Endothelial cell of umbilical vein (primary cell): Measurements from ENCODE around the gene RLN3.

ENCODE experiments used
- EZH2 ChIP-seq: IDR thresholded peaks from 2 replicates; pipeline ENCODE4 v1.6.1; 2012; ENCODE audit warnings: borderline replicate concordance, low read depth, mild to moderate bottlenecking, moderate library complexity, low read length, inconsistent platforms; ENCODE audit not compliant: severe bottlenecking
- MYC ChIP-seq: IDR thresholded peaks from one replicate; pipeline ENCODE4 v1.6.1; 2011; ENCODE audit warnings: mild to moderate bottlenecking, low read depth, low read length
- POLR2AphosphoS5 ChIP-seq: IDR thresholded peaks from 2 replicates; pipeline ENCODE4 v1.6.1; 2012; ENCODE audit warnings: low read depth, mild to moderate bottlenecking, control low read depth, low read length, moderate library complexity; ENCODE audit not compliant: insufficient read depth
- TF ChIP-seq, protein P1 (sequence below), 2 donors: IDR thresholded peaks; 1 replicate in 1 of 2; 2 replicates in 1 of 2; pipeline ENCODE4 v1.5.1; 2011; ENCODE audit warnings: low read length in 2 of 2, mild to moderate bottlenecking in 2 of 2, moderate library complexity in 2 of 2, control low read depth in 1 of 2, inconsistent platforms in 1 of 2, low read depth in 1 of 2; ENCODE audit not compliant: insufficient read depth in 1 of 2; ENCODE audit errors: extremely low read depth in 1 of 2

DNA sequence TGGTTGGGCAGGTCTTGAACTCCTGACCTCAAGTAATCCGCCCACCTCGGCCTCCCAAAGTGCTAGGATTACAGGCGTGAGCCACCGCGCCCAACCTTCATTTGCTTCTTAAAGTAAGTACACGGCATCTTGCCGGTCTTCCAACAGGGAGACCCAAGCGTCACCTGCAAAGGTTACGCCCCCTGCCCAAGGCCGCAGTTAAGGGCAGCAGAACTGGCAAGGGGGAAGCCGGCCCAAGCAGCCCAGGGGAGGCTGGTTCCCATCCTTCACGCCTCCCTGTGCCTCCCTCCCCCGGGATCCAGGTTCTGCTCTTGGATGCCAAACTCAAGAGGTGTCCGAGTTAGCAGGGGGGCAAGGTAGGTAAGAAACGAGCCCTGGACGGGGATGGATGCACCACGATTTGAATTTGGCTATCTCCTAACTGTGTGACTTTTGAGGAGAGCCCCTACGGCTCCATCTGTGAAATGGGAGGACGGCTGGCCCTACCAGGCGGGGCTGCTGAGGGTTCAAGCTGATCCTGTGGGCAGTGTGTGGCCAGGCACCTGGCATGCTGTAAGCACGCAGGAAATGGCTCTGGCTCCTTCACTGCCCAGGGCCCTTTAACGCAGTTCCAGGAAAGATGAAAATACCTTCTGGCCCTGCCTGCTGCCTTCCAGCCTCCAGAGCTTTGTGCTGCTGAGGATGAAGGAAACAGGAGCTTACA is 30.9 kb upstream of the RLN3 start:
- no peak for TF ChIP-seq POLR2AphosphoS5
- TF ChIP-seq, protein P1, sequence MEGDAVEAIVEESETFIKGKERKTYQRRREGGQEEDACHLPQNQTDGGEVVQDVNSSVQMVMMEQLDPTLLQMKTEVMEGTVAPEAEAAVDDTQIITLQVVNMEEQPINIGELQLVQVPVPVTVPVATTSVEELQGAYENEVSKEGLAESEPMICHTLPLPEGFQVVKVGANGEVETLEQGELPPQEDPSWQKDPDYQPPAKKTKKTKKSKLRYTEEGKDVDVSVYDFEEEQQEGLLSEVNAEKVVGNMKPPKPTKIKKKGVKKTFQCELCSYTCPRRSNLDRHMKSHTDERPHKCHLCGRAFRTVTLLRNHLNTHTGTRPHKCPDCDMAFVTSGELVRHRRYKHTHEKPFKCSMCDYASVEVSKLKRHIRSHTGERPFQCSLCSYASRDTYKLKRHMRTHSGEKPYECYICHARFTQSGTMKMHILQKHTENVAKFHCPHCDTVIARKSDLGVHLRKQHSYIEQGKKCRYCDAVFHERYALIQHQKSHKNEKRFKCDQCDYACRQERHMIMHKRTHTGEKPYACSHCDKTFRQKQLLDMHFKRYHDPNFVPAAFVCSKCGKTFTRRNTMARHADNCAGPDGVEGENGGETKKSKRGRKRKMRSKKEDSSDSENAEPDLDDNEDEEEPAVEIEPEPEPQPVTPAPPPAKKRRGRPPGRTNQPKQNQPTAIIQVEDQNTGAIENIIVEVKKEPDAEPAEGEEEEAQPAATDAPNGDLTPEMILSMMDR (IDR thresholded peaks at IDR 0.05; ENCODE audit: extremely low read depth in 1 of 2, insufficient read depth in 1 of 2, low read depth in 1 of 2, low read length in 2 of 2), result no peak
- no peak for TF ChIP-seq EZH2
- TF ChIP-seq MYC, result no peak
